H1 (cell line): ENCODE results near the gene TTI1. TPM values are rescaled to one million over a fixed set of nuclear protein-coding genes. Genes with fewer than 3 reads are reported as not detected.

Source experiments
- CHD7 ChIP-seq: fragments of 300-600 bp; sonication (generic); IDR thresholded peaks from 2 replicates; pipeline ENCODE4 v1.7.1; 2012; ENCODE audit warnings: low read length, moderate library complexity, mild to moderate bottlenecking, inconsistent platforms; ENCODE audit not compliant: insufficient replicate concordance
- SP4 ChIP-seq: IDR thresholded peaks from 2 replicates; pipeline ENCODE4 v1.6.1; 2012; ENCODE audit warnings: low read length, inconsistent platforms
- polyA plus RNA-seq, 7 experiments: library from polyadenylated mRNA; depleted of rRNA in 3 of 7; stranded (reverse) in 5 of 7; unstranded in 2 of 7; fragments of >200 nt in 5 of 7; fragments of 200-250 nt in 2 of 7; gene quantifications; 1 replicate in 5 of 7; 2 replicates in 1 of 7; 4 replicates in 1 of 7; pipeline versions ENCODE4 v1.2.1 to v1.2.3, GENCODE V29; 2011 to 2013; ENCODE audit warnings: missing spikeins in 2 of 7, mixed read lengths in 2 of 7
- total RNA-seq: library from RNA; stranded (reverse); fragmentation: NEBNext Ultra II Directional; extraction: Animal tissue kit (Norgen Biotek cat#: 25700); gene quantifications from 2 replicates; pipeline ENCODE4 v1.2.1, GENCODE V29; 2021

The TTI1 gene
- total and polyA plus RNA-seq, 2 of the 8 experiments (the other 6 are each of a cell fraction or from before 2014, with no cell fraction given), result 34.1 to 47.0 TPM

GRCh38 chr20:38005903-38006302, 27.4 kb downstream of the TTI1 start (continued):
- TF ChIP-seq CHD7 (no peak), SP4 (no peak)
